HL-60/S4 (cell line): ENCODE results near the gene FGFR2.

ENCODE experiments used
- in situ Hi-C: fragments of 300-500 bp; cut with MboI; formaldehyde crosslinking; loops from 2 replicates; pipeline ENCODE4 v1.14.3; 2022; ENCODE audit warnings: low sequenced_read_pairs

Gene FGFR2

GRCh38 chr10:121459279-121459621, 139.0 kb downstream of the FGFR2 start:
- in situ Hi-C loops = no loop called here

GRCh38 chr10:121457729-121458128, 140.5 kb downstream of the FGFR2 start:
- in situ Hi-C loops = no loop called here

GRCh38 chr10:121455377-121455776, 142.9 kb downstream of the FGFR2 start:
- in situ Hi-C loops = no loop called here

GRCh38 chr10:121454781-121455180, 143.5 kb downstream of the FGFR2 start:
- in situ Hi-C loops = no loop called here

GRCh38 chr10:121453160-121453559, 145.1 kb downstream of the FGFR2 start:
- in situ Hi-C loops = no loop called here

- in situ Hi-C loops = no loop called here
These were observed 145.7 kb downstream of the FGFR2 start for GRCh38 chr10:121452581-121452980.

GRCh38 chr10:121450247-121450646, 148.0 kb downstream of the FGFR2 start:
- in situ Hi-C loops = no loop called here

- in situ Hi-C loops = no loop called here
These were observed 148.7 kb downstream of the FGFR2 start for GRCh38 chr10:121449482-121449924.

GRCh38 chr10:121448766-121449421, 149.3 kb downstream of the FGFR2 start:
- in situ Hi-C loops = no loop called here

- in situ Hi-C loops = no loop called here
These were observed 153.6 kb downstream of the FGFR2 start for GRCh38 chr10:121444520-121445165.

- in situ Hi-C loops = no loop called here
These were observed 155.9 kb downstream of the FGFR2 start for GRCh38 chr10:121442086-121442935.

- in situ Hi-C loops = no loop called here
These were observed 157.8 kb downstream of the FGFR2 start for GRCh38 chr10:121440461-121440860.

- in situ Hi-C loops = no loop called here
These were observed 159.9 kb downstream of the FGFR2 start for GRCh38 chr10:121438333-121438732.

- in situ Hi-C loops = no loop called here
These were observed 160.6 kb downstream of the FGFR2 start for GRCh38 chr10:121437596-121437995.

- in situ Hi-C loops = no loop called here
These were observed 161.5 kb downstream of the FGFR2 start for GRCh38 chr10:121436630-121437341.

- in situ Hi-C loops = no loop called here
These were observed 162.0 kb downstream of the FGFR2 start for GRCh38 chr10:121436281-121436629.

- in situ Hi-C loops = no loop called here
These were observed 163.0 kb downstream of the FGFR2 start for GRCh38 chr10:121435099-121435875.

- in situ Hi-C loops = no loop called here
These were observed 164.3 kb downstream of the FGFR2 start for GRCh38 chr10:121433965-121434364.

GRCh38 chr10:121428867-121429266, 169.4 kb downstream of the FGFR2 start:
- in situ Hi-C loops = no loop called here
